HG02852 (cell line): ENCODE measurements around the gene SLC4A1.
"Not testable (repeated sequence)": the region's sequence is repeated elsewhere in the genome, so short reads cannot be mapped to it uniquely, and the experiment has no call there.

Experiments
- ATAC-seq: cut with Tn5 transposase; IDR thresholded peaks from one replicate; pipeline ENCODE4 v1.9.1; 2021; ENCODE audit warnings: mild to moderate bottlenecking, moderate library complexity; ENCODE audit not compliant: unreplicated experiment

SLC4A1 gene

GRCh38 chr17:44257815-44258760 is 9.8 kb downstream of the SLC4A1 start:
- no peak for ATAC-seq

- no peak for ATAC-seq
Measured at GRCh38 chr17:44256671-44257070, 11.3 kb downstream of the SLC4A1 start.

DNA sequence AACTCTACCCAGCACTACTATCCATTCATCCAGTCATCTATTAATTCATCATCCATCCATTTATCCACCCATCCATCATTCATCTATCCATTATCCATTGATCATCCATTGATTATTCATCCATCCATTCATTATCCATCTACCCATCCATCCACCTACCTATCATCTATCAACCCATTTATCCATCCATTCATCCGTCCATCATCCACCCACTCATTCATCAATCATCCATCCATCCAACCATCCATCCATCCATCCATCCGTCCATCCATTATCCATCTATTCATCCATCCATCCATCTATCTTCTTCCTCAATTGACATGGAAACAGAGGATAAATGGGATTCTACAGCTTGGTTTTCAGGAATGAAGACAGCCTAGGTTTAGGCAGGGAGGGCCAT is 12.0 kb downstream of the SLC4A1 start:
- no peak for ATAC-seq

- no peak for ATAC-seq
Measured at GRCh38 chr17:44254361-44255095, 13.4 kb downstream of the SLC4A1 start.

- no peak for ATAC-seq
Measured at GRCh38 chr17:44253006-44253405, 14.9 kb downstream of the SLC4A1 start.

DNA sequence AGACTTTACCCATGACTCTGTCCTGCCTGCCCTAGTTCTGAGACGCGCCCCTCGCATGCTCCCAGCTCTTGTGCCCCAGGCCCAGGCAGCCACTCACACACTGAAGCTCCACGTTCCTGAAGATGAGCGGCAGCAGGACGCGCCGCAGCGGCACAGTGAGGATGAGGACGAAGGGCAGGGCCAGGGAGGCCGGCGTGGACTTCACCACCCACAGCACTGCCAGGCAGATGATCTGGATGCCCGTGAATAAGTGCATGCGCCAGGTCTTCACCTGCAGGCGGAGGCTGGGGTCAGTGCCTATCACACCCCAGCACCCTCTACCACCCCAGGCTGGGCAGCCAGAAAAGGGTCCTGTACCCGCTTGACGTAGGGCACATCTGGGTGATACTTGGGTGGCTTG is 16.9 kb downstream of the SLC4A1 start:
- ATAC-seq, result no peak

GRCh38 chr17:44249501-44250246 is 18.3 kb downstream of the SLC4A1 start:
- no peak for ATAC-seq

GRCh38 chr17:44247876-44248736 is 19.8 kb downstream of the SLC4A1 start:
- no peak for ATAC-seq

- no peak for ATAC-seq
Measured at GRCh38 chr17:44247440-44247841, 20.5 kb downstream of the SLC4A1 start.

- no peak for ATAC-seq
Measured at GRCh38 chr17:44241106-44241624, 26.8 kb downstream of the SLC4A1 start.

- not testable (repeated sequence) for ATAC-seq
Measured at GRCh38 chr17:44237886-44238285, 30.0 kb downstream of the SLC4A1 start.

- peak; percentile 44 for ATAC-seq
Measured at GRCh38 chr17:44236444-44236991, 31.4 kb downstream of the SLC4A1 start.

GRCh38 chr17:44235583-44235936 is 32.4 kb downstream of the SLC4A1 start:
- ATAC-seq, result no peak

GRCh38 chr17:44233582-44233981 is 34.4 kb downstream of the SLC4A1 start:
- no peak for ATAC-seq

GRCh38 chr17:44232061-44232460 is 35.9 kb downstream of the SLC4A1 start:
- no peak for ATAC-seq

- ATAC-seq, result no peak
Measured at GRCh38 chr17:44230140-44230539, 37.8 kb downstream of the SLC4A1 start.

DNA sequence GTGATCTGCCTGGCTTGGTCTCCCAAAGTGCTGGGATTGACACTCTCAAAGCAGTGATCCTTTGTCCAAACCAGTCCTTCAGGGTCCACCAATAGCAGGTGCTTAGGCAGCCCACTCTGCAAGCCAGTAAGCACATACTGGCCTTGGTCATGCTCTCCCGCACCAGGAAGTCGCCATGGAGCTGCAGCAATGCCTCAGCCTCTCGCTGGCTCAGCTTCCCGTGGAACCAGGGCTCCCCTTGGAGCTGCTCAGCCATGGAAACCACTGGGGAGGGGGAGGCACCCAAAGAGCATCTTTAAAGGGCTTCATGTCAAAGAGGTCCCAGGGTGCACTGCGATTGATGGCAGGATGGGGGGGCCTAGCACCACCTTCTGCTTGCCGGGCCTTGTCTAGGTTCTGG is 38.8 kb downstream of the SLC4A1 start:
- no peak for ATAC-seq

DNA sequence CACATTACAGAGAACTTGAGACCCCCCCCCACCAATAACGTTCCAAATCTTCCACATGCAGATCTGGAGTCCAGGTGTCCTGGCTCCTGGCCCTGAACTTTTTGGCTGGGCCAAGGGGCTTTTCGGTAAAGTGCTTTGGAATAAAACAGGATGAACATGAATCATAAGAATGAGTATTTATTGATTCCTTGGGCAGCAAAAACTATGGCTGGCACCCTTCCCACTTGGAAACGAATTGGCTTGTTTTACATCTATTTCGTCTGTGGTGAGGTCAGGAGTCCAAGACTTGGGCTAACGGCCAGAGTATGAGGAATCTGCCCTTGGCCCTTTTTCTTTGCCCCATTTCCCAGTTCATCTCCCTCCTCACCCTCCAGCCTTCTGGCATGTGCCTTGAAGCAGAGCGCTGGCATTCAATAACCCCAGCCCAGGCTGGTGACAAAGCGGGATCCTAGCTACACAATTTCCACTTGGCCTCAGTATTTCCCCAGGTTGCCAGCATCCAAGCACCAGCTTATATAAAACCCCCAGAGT is 44.3 kb downstream of the SLC4A1 start:
- ATAC-seq, result no peak

GRCh38 chr17:44222112-44222869 is 45.6 kb downstream of the SLC4A1 start:
- no peak for ATAC-seq
